Cardiac septum (tissue), 1 donor: ENCODE data around the gene GDI2. TPM values are rescaled to one million over a fixed set of nuclear protein-coding genes. Genes with fewer than 3 reads are reported as not detected.
"Not testable (repeated sequence)": the region's sequence is repeated elsewhere in the genome, so short reads cannot be mapped to it uniquely, and the experiment has no call there.

Experiments used
- DNase-seq: peaks from one replicate; pipeline ENCODE4 v3.0.0-alpha.2; 2020; ENCODE audit warnings: low spot score
- intact Hi-C: fragments of 100-400 bp; cut with DNase I; formaldehyde crosslinking; loops from one replicate; pipeline ENCODE4 v1.14.0; 2022
- total RNA-seq: library from RNA; stranded (reverse); fragmentation: NEBNext Ultra II Directional; extraction: Animal tissue kit (Norgen Biotek cat#: 25700); gene quantifications from one replicate; pipeline ENCODE4 v1.2.1, GENCODE V29; 2021
- donor health status: DM: no; HTN: no; CAD: no.

GDI2 gene
- total RNA-seq, 1 donor from 2014 or later, result 107 TPM

- DNase-seq, result no peak
- intact Hi-C loops, result no loop called here
Measured at GRCh38 chr10:5830629-5831445, 17.6 kb upstream of the GDI2 start.

GRCh38 chr10:5829267-5829666 lies 16.0 kb upstream of the GDI2 start:
- intact Hi-C loops, result no loop called here
- DNase-seq, result no peak

DNA sequence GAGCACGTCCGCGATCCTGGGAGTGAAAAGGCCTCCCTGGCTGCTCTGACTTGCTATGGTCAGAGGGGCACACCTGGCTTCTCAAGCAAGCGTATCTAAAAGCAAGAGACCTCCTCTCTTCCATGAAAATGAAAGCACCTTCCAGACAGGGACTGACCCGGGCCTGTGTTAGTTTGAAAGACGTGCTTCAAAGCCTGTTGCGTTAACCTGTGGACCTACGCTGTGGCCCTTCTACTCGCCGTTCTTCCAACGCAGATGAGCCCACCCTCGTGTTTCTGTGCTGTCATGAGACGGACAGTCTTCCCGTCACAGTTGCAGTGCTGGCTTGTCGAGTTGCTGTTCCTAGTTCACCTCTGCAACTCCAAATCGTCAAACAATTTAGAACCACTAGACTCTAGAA lies 15.5 kb upstream of the GDI2 start:
- intact Hi-C loops, result no loop called here
- DNase-seq, result no peak

GRCh38 chr10:5827841-5828240 lies 14.6 kb upstream of the GDI2 start:
- no peak for DNase-seq
- intact Hi-C loops, result no loop called here

- intact Hi-C loops, DNase-seq: not testable (repeated sequence)
Measured at GRCh38 chr10:5826511-5826910, 13.3 kb upstream of the GDI2 start.

DNA sequence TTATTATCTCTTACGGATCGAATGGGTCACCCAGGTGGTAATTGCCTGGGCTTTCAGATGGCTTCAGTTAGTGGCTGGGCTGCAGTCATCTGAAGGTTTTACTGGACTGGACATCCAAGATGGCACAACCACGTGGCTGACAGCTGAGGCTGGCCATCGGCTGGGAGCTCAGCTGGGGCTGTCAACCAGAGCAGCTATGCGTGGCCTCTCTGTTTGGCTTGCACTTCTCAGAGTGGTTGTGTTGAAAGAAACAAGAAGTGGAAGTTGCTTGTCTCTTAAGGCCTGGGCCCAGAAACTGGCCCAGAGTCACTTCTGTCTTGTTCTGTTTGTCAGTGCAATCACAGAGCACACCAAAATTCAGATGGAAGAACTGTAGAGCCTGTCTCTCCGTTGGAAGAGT lies 5.7 kb upstream of the GDI2 start:
- intact Hi-C loops, result no loop called here
- DNase-seq, result no peak

DNA sequence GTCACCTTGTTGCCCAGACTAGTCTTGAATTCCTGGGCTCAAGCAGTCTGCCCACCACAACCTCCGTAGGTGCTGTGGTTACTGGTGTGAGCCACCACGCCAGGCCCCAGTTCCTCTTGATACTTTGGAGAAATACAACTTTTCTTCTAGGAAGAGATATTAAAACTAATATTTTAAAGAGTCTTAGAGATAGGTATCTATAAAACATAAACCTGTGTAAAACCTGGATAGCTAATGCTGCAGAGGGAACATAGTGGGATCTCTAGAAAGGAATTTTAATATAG lies 4.8 kb upstream of the GDI2 start:
- intact Hi-C loops, result no loop called here
- no peak for DNase-seq

DNA sequence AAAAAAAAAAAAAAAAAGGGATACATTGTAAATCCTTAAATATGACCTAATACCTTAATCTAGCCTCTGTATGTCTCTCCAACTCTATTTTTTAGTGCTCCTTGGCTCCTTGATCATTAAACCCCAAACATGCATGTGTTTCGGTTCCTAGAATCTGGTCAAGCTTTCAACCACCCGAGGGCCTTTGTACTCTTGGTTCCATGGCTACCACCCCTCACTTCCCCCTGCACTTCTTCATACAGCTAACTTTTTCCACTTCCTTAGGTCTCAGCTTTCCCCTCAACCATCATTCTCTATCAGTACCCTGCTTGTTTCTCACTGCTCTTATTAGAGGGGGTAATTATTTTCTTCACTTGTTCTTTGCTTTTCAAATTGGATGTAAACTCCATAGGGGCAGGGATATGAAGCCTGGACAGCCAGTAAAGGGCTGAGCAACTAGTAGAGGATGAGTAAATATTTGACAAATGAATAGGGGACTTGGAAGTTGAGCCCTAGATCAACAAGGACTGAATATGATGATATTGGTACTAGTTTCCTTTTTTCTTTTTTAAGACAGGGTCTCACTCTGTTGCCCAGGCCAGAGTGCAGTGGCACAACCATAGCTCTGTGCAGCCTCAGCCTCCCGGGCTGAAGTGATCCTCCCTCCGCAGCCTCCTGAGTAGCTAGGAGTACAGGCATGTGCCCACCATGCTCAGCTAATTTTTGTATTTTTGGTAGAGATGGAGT lies 4.3 kb upstream of the GDI2 start:
- DNase-seq, result no peak
- intact Hi-C loops, result no loop called here

DNA sequence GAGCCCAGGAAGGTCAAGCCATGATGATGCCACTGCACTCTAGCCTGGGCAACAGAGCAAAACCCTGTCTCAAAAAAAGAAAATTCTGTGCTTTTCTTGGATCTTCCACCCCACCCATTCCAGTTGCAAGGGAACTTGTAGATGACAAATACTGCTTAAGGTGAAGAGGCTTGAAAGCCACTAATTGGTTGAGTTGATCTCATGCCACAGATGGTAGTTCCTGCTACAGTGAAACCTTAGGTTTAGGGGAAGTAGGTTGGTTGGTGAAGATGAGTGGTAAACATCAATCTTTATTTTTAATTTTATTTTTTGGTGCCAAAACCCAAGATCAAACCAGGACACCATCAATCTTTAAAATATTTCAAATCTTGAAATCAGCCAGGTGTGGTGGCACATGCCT lies 2.9 kb upstream of the GDI2 start:
- intact Hi-C loops, result no loop called here
- no peak for DNase-seq

DNA sequence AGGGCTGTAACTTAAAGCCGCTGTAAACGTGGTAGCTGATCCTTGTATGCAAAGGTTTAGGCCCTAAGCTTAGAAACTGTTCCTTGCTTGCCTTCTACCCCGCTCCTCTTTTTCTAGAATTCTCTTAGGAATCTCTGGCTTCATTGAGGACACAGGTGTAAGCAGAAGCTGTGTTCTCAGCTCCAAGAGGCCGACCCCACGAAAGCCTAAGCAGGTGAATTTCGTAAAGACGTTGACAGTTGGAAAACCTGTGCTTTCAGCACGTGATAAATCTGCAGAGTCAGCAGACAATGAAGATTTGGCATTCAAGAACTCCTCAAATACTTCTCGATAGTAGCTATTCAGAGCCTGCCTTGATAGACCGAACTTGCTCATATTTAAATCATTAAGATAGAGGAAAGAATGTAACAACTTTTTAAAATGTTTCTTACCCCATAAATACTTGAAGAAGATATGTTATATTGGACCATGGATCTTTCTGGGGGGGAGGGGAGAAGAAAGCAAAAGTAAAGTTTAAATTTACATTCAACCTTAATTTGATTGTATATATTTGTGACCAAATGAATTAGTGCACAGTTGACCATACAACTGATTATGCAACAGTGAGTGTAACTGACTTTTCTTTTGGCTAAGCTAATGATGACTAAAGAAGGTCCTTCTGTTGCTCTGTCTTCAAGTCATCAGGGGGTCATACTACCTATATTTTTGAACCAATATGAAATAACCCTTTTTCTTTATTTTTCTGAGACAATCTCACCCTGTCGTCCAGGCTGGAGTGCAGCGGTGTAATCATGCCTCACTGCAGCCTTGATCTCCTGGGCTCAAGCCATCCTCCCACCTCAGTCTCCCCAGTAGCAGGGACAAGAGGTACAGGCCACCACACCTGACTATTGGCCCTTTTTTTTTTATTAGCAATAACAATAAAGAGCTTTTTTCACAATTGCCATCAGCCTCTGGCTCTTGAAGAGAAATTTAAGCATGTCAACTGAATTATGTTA lies 1.2 kb upstream of the GDI2 start:
- intact Hi-C loops, result loop anchor here (5.0 kb wide), 1 partner anchor 58 kb away; no protein-coding TSS in a partner anchor
- no peak for DNase-seq

- no peak for DNase-seq
- intact Hi-C loops, result loop anchor here (1.0 to 5.0 kb wide), 3 partner anchors 59 to 128 kb away; partner anchors contain the start of genes ANKRD16 and TASOR2
Measured at GRCh38 chr10:5813091-5813340, 218 bp downstream of the GDI2 start.

GRCh38 chr10:5812283-5813090 lies 747 bp downstream of the GDI2 start:
- intact Hi-C loops, result loop anchor here (1.0 to 5.0 kb wide), 3 partner anchors 60 to 128 kb away; partner anchors contain the start of genes ANKRD16 and TASOR2
- peak; percentile 80 for DNase-seq

DNA sequence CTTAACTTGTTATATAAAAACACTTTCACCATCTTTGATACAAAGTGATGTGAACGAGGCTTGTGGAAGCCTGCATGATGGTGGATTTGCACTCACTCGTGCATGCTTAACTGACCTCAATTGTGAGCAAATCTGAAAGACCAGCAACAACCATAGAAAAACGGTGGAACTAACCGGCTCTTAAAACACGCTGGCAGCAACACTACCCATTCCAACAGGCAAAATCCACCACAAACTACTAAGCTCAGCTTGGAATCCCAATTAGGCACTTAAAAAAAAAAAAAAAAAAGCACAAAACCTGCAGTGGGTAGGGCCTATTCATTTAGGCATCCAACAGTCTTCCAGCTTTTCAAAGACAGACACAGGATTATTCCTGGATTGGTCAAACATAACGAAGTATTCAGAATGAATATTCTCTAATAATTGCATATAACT lies 1.8 kb downstream of the GDI2 start:
- no peak for DNase-seq
- intact Hi-C loops, result loop anchor here (5.0 kb wide), 1 partner anchor 61 kb away; no protein-coding TSS in a partner anchor

DNA sequence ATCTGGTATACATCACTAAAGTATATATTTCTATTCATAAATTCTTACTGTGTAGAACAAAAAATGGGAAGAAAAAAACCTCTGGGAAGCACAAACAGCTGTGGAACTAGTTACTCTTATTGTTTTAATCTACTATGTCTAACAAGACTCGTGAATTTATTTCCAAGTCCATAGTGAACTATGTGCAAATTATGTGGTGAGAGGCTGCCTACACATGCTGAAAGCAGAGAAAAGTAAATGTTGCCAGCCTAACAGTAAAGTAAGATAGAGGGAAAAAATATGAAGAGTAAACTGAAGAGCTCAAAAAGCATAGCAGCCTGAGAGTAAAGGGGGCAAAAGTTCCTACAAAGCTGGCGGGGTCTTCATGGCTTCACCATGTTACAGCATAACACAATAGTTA lies 3.0 kb downstream of the GDI2 start:
- no peak for DNase-seq
- intact Hi-C loops, result loop anchor here (5.0 kb wide), 1 partner anchor 62 kb away; no protein-coding TSS in a partner anchor

GRCh38 chr10:5809527-5810154 lies 3.6 kb downstream of the GDI2 start:
- intact Hi-C loops, result loop anchor here (5.0 kb wide), 1 partner anchor 63 kb away; no protein-coding TSS in a partner anchor
- no peak for DNase-seq

- DNase-seq, intact Hi-C loops: not testable (repeated sequence)
Measured at GRCh38 chr10:5808783-5809392, 4.3 kb downstream of the GDI2 start.

GRCh38 chr10:5806745-5807144 lies 6.5 kb downstream of the GDI2 start:
- intact Hi-C loops, result no loop called here
- DNase-seq, result no peak

GRCh38 chr10:5805711-5806110 lies 7.5 kb downstream of the GDI2 start:
- intact Hi-C loops, result no loop called here
- DNase-seq, result no peak
